GM21360 (cell line): ENCODE measurements around the gene IRF7.

Experiments used
- ATAC-seq: cut with Tn5 transposase; IDR thresholded peaks from one replicate; pipeline ENCODE4 v1.9.1; 2021; ENCODE audit warnings: mild to moderate bottlenecking, moderate library complexity; ENCODE audit not compliant: unreplicated experiment

IRF7 gene

DNA sequence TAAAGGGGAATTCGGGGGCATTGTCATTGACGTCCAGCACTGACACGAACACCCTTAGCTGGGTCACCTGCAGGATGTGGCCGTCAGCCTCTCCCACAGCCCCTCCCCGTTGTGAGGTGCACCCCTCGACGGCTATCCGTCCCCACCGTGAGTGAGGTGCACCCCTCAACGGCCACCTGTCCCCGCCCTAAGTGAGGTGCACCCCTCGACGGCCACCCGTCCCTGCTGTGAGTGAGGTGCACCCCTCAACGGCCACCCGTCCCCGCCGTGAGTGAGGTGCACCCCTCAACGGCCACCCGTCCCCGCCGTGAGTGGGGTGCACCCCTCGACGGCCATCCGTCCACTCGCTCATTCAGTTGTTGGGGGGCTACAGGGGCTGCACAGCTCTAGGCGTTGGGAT is 6.1 kb upstream of the IRF7 start:
- ATAC-seq: no peak

DNA sequence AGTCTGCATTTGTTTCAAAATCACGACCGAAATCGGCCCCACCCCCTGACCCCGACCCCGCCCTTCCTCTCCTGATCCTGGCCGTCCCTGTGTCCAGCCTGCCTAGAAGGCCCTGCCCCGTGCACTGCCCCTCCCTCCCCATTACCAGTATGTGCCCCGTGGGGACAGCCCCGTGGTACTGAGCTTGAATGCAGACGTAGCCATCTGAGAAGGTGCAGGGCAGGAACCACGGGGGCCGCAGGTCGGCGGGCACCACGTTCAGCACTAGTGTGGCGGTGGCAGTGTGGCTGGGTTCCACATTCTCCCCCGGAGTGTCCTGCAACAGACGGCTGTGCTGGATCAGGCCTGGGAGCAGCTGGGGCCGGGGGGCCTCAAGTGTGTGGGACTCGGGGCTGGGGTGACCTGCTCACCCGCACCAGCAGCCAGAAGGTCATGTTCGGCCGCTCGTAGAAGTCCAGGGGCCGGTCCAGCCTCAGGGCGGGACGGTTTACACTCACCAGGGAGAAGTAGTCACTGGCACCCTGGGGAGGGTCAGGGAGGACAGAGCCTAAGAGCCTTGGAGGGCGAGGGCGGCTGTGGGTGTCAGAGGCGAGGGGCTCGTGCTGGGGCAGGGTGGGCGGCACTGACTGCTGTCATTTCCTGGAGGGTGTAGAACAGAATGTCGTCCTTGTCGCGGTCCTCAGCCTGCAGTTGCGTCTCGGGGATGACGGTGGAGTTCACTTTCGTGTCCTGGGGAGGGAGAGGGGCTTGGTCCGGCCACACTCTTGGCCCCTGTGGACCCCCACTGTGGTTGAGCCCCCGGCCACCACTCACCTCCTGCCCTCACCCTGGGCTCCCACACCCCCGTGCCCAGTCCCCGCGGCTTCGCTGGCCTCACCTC is 5.4 kb upstream of the IRF7 start:
- no peak for ATAC-seq

DNA sequence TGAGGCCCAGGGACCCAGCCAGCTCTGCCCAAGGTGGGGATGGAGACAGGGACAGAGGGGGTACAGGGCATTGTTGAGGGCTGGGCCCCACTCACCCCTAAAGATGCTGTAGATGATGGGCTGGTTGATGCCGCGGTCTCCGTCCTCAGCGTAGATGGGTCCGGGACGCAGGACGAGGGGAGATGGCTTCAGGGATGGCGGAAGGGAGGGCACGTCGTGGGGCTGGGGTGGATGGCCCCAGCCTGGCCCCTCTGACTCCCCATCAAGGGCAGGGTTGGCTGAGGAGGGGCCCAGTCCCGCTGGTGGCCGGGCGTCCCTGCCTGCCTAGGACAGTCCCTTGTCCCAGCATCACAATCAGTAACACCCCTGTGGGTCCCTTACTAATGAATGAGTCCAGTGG is 4.5 kb upstream of the IRF7 start:
- no peak for ATAC-seq

DNA sequence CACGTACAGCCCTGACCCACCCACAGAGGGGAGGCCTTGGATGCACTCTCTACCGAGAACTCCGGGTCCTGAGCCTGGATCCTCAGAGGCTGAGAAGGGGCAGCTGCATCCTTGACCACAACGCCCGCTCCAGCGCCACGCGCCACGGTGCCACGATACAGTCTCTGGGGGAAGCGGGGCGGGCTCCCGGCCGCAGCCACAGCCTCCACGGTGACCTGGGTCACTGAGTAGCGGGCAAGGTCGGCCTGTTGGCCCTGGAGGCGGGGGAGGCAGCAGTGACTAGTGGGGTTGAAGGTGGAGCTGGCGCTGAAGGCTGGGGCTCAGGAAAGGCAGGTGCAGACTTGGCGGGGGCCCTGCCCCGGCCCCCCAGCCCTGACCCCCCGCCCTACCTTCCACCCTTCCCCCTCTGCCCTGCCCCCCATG is 3.9 kb upstream of the IRF7 start:
- ATAC-seq: no peak

DNA sequence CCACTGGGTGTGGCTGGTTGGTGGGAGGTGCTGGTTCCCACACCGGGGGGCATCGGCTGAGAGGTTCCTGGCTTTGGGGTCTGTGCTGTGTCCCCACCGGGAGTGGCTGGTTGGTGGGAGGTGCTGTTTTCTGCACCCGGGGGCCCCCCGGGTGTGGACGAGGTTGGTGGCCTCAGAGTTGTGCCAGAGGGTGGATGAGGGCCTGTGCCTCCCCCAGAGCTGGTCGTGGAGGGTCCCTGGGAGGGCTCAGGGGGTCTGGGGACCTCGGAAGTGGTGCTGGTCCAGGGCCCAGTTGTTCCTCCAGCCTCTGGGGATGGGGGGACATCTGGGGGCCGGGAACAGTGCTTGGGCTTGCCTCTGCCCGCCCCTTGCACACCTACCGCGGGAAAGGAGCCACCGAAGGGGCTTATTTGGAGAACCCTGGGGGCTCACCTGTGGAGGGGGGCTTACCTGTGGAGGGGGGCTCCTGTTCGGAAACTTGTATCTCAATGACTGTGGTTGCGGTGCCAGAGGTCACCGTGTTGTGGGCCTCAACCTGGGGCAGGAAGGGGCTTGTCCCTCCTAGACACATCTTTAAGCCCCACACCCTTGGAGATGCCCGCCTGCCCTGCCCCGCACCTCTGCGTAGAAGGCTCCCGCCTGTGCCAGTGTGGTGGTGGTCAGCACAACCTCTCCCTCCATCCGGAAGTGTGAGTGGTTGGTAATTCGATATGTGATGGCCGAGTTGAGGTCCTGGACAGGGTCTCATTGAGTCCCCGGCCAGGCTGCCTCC is 3.3 kb upstream of the IRF7 start:
- no peak for ATAC-seq

DNA sequence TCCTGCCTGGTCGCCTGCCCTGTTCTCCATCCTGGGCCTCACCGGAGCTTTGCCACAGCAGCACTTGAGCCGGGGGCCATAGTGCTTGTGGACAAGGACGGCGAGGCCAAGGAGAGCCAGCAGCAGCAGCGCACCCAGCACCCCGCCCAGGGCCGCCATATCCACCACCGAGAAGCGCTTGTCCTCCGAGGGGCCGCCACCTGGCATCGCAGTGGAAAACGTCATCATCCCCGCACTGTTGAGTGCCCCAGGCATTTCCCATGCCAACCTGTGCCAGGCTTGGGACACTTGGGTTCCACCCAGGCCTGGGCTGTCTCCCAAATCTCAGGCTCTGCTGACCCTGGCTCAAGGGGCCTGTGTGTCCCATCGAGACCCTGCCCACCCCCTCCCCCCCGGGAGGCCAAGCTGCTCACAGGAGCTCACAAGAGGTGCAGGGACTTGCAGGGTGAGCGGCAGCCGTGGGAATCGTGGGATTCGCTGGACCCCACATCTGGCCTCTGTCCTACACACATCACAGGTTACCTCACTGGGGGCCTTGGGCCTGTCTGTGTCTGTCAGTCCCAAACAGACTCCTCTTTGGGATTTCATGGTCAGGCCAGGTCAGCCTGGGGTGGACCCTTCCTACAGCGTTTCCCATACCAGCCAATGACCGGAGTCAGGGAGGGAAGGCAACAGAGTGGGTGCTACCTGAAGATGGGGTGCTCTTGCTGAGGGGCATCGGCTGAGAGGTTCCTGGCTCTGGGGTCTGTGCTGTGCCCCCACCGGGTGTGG is 2.3 kb upstream of the IRF7 start:
- ATAC-seq: no peak

DNA sequence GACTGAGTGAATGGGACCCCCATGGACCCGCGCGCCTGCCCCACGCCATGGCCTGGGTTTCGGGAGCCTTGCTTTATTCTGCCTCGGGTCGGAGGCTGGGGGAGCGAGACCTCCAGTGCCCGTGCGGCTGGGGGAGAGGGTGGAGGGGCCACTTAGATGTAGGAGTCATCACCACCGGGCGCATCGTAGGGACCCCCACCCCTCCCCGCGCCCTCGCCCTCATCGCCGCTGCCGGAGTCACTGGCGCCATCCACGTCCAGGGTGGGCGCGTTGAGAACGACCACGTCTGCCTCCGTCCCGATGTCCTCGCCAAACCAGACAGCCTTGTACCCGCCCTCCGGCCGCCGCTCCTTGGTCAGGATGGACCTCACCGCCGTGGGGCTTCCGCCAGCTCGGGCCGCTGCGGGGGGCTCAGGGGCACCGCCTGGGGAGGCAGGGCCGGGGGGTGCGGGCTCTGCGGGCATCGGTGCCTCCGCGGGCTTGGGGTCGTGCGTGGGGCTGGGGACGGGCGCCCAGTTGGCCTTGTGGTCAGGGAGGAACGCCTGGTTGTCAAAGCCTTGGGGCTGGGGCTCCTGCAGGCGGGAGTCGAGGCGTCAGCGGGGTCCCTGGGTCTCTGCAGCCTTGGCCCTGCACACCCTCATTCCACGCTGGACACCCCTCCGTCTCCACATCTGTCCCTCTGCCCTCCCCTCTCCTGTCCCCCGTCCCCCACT is 1.6 kb upstream of the IRF7 start:
- no peak for ATAC-seq

DNA sequence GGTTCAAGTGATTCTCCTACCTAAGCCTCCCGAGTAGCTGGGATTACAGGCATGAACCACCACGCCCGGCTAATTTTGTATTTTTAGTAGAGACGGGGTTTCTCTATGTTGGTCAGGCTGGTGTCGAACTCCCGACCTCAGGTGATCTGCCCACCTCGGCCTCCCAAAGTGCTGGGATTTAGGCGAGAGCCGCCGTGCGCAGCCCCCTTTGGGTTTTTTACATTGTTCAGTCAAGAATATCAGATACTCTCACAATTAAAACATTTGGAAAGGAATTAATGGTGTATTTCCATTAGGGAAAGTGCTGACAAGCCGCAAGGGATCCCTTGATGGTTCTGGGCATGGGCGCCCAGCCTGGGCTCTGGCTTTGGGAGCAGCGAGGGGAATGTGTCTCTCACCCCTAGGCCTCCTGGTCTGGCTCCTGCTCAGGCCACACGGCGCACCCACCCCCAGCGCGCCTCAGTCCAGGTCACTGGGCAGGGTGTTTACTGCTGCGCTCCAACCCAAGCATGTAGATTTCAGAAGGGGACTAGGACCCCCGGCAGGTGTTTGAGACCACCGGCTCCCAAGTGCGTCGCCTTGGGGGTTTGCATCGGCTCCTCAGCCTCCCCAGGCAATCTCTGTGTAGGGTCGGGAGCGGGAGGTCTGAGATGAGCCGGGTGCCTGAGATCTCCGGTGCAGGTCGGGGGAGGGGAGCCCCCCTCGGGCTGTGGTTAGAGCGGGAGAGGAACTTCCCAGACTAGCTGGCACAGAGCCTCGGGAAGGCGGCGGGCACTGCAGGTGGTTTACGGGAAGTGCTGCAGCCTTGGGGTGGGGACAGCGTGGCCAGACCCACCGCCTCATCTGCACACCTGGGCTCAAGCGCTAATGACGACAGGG is 809 bp upstream of the IRF7 start:
- no peak for ATAC-seq

DNA sequence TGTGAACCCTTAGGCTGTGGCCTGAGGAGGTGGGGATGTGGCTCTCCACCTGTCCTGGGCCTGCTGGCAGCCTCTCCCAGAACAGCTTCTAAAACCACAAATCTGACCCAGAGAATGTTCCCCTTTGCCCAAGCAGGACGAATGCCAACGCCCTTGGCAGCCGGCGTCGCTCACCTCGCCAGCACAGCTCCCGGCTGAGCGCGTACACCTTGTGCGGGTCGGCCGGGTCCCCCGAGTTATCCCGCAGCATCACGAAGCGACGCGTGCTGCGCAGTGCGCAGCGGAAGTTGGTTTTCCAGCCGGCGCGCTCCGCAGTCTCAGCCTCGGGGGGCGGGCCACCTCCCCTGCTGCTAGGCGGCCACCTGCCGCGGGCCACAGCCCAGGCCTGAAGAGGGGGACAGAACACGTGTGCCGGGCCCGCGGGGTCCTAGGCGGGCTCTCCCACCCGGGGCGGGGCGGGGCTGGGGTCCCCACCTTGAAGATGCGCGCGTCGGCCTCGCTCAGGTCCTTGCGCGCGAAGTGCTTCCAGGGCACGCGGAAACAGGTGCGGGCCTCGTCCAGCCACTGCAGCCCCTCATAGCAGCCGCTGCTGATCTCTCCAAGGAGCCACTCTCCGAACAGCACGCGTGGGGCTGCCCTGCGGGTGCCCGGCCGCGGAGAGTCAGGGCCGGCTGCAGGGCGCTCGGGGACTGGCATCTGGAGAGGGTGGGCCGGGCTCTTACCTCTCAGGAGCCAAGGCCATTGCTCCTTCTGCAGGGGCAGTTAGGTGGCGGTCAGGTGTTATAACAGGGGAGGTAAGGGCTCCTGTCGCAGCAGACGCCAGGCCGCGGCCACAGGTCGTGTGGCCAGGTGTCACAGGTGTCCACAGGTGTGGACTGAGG is 887 bp downstream of the IRF7 start:
- ATAC-seq: no peak

DNA sequence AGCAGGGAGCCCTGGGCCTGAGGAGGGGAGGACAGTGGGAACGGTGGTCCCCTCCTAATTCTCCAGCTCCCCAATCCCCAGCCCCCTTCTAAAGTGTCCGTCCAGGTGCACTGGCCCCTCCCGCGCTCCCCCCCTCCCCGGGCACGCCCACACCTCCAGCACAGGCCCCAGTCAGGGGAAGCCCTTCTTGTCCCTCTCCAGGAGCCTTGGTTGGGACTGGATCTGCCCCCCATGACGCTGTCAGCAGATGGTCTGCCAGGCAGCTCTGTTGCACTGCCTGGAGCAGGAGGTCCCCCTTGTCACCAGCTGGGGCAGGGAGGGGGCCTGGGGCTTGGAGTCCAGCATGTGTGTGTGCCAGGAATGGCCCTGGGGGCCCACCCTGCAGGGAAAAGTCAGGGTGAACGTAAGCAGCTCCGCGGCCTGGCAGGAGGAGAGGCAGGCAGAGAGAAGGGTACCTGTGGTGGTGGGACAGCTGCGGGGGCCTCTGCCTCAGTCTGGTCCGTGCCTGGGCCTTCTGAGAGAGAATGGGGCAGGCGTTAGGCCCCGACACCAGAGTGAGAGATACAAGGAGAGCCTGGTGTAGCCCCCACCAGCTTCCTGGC is 1.6 kb downstream of the IRF7 start:
- no peak for ATAC-seq

DNA sequence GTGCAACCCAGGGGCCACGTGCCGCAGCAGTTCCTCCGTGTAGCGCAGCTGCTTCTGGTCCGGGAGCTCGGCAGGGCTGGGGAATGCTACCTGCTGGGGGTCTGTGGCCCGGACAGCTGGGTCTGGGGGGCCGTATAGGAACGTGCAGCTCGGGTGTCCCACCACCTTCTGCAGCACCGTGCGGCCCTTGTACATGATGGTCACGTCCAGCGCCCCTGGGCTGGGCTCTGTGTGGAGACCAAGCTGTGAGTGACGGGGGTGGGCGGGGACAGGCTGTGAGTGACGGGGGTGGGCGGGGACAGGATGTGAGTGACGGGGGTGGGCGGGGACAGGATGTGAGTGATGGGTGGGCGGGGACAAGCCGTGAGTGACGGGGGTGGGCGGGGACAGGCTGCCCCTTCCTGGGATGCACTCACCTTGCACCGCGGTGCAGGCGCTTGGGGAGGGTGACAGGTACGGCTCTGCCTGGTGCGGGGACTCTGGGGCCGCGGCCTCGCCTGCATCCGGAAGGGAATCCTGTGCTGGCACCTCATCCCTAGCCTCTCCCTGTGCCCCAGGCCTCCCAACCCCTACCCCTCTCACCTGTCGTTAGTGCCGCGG is 2.3 kb downstream of the IRF7 start:
- no peak for ATAC-seq

DNA sequence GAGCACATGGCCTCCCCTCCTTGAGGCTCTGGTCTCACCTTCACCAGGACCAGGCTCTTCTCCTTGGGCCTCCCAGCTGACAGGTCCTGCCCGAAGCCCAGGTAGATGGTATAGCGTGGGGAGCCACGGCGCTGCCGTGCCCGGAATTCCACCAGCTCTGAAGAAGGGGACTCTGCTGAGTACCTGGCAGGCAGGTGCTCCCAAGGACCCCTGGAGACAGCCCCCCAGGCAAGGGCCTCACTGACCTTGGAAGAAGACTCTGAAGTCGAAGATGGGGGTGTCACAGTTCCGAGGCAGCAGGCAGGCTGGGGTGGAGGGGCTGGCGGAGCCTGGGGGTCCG is 2.8 kb downstream of the IRF7 start:
- ATAC-seq: no peak

DNA sequence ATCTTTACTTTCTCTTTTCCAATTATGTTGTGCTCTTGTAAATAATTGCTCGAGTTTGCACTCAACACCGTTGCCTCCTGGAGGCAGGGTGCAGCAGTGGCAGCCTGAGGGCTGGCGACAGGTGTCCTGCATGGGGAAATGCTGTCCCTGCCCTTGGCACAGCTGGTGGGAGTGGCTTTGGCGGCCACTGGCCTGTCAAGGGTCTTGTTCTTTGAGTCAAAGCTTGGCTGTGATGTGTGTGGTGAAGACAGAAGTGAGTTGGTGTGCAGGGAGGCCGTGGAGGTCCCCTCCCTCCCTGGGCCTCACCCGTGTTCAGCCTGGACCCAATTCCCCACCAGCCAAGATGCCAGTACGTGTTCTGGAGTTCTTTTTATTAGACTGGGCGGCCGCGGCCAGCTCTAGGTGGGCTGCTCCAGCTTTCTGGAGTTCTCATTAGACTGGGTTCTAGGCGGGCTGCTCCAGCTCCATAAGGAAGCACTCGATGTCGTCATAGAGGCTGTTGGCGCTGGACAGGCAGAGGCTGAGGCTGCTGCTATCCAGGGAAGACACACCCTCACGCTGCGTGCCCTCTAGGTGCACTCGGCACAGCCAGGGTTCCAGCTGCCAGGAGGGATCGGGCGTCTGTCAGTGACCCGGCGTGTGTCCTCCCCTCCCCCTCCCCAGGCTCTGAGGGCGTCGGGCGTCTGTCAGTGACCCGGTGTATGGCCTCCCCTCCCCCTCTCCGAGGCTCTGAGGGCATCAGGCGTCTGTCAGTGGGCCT is 3.4 kb downstream of the IRF7 start:
- ATAC-seq: no peak

DNA sequence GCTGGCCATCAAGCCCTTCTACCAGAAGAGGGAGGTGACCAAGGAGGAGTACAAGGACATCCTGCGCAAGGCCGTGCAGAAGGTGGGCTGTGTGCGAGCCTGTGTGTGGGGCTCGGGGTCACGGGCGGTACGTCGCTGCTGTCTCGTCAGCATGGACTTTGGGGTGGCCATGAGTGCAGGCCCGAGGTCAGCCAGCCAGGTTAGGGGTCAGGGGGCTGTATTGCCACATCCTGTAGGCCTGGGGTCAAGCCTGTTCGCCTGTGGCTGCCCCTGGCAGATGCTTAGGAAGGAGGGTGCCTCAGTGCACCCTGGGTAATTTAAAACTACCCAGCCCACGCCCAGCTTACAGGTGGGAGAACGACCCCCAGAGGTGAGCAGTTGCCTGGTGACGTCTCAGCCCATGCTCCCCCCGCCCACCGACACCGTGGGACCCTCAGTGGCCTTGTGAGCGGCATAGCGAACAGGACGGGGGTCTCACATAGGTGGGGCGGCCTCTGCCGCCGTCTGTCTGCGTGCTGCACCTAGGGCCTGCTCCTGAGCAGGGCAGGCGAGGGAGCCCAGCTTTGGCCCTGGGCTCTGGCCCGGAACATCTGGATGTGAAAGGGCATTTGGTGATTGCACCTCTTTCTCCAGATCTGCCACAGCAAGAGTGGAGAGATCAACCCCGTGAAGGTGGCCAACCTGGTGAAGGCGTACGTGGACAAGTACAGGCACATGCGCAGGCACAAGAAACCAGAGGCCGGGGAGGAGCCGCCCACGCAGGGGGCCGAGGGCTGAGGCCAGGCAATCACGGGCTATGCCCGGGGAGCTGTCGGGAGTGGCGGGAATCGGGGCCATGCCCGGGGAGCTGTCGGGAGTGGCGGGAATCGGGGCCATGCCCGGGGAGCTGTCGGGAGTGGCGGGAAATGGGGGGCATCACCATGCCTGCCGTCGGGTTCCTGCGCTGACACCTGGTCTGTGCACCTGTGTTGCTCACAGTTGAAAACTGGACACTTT is 4.5 kb downstream of the IRF7 start:
- no peak for ATAC-seq

DNA sequence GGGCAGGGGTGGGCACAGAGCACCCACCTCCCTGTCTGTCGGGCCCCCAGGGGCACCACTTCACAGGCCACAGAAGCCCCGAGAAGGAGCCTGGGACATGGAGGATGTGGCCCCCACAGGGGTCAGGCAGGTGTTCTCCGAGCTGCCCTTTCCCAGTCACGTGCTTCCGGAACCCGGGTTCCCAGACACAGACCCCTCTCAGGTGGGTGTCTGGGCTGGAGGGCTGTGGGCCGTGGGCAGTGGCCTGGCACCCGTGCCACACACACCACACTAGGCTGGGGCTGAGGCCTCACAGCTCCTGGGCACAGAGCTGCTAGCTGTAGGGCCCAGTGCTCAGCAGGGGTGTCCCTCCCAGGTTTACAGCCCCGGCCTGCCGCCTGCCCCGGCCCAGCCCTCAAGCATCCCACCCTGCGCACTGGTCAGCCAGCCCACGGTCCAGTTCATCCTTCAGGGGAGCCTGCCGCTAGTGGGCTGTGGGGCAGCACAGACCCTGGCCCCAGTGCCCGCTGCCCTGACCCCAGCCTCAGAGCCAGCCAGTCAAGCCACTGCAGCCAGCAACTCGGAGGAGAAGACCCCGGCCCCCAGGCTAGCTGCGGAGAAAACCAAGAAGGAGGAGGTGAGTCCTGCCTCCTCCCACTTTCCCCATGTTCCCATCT is 5.5 kb downstream of the IRF7 start:
- no peak for ATAC-seq

DNA sequence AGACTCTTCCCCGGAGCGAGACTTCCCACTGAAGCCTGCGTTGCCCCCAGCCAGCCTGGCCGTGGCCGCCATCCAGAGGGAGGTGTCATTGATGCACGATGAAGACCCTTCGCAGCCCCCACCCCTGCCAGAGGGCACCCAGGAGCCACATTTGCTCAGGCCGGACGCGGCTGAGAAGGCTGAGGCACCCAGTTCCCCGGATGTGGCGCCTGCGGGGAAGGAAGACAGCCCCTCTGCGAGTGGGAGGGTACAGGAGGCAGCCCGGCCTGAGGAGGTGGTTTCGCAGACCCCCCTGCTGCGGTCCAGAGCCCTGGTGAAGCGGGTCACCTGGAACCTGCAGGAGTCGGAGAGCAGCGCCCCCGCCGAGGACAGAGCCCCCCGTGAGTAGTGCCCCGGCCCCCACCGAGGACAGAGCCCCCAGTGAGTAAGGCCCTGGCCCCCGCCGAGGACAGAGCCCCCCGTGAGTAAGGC is 6.4 kb downstream of the IRF7 start:
- ATAC-seq: no peak
